NB4 (cell line): ENCODE measurements around the gene PRPS1L1.

ENCODE experiments used
- CTCF ChIP-seq: IDR thresholded peaks from one replicate; pipeline ENCODE4 v1.5.1; 2012; ENCODE audit warnings: low read depth, low read length
- MAX ChIP-seq: IDR thresholded peaks from 2 replicates; pipeline ENCODE4 v1.6.1; 2011; ENCODE audit warnings: low read depth, low read length
- POLR2A ChIP-seq: IDR thresholded peaks from 2 replicates; pipeline ENCODE4 v1.6.1; 2011; ENCODE audit warnings: mild to moderate bottlenecking; ENCODE audit not compliant: insufficient read length; ENCODE audit errors: extremely low read depth

- TF ChIP-seq CTCF (no peak), MAX (no peak), POLR2A (no peak)
Measured at GRCh38 chr7:18013936-18014335, 13.7 kb downstream of the PRPS1L1 start.
